Common myeloid progenitor, CD34-positive (primary cell): ENCODE data around the gene PCP4L1.
A peak's percentile ranks its signal among the peaks of the same experiment; 100 is the strongest.
"Not testable (repeated sequence)": the region's sequence is repeated elsewhere in the genome, so short reads cannot be mapped to it uniquely, and the experiment has no call there.

Experiments used
- CTCF ChIA-PET: fragments of 350-600 bp; sonication (Branson Sonifier 250); formaldehyde crosslinking; loops from one replicate; lab custom pipeline; 2021; ENCODE audit warnings: antibody characterized with exemption; lab: Charles Lee
- POLR2A ChIA-PET: fragments of 350-600 bp; sonication (Branson Sonifier 250); formaldehyde crosslinking; loops from one replicate; lab custom pipeline; 2021; ENCODE audit warnings: antibody characterized with exemption; lab: Charles Lee
- DNase-seq, 3 donors: peaks; one replicate each; pipeline versions ENCODE4 v3.0.0 to v3.0.0-alpha.2; 2013
- H3K27ac ChIP-seq, 2 experiments: 1 replicate in 1 of 2; 2 replicates in 1 of 2; pipeline ENCODE4 v1.7.0; 2013; ENCODE audit warnings: inconsistent platforms in 2 of 2, low read length in 2 of 2, mild to moderate bottlenecking in 2 of 2, low read depth in 1 of 2, moderate library complexity in 1 of 2; ENCODE audit not compliant: severe bottlenecking in 2 of 2, insufficient read depth in 1 of 2, poor library complexity in 1 of 2
- H3K27me3 ChIP-seq, 5 experiments: replicated peaks in 2 of 5; 1 replicate in 3 of 5; 2 replicates in 2 of 5; pipeline versions ENCODE4 v1.6.1 to v1.7.0; 2013; ENCODE audit warnings: low read length in 4 of 5, mild to moderate bottlenecking in 2 of 5, moderate library complexity in 2 of 5, inconsistent platforms in 1 of 5; ENCODE audit not compliant: insufficient read depth in 5 of 5, control insufficient read depth in 4 of 5
- H3K36me3 ChIP-seq, 4 experiments: 1 replicate in 2 of 4; 2 replicates in 2 of 4; pipeline versions ENCODE4 v1.6.1 to v1.7.0; 2013; ENCODE audit warnings: low read length in 3 of 4, control low read depth in 1 of 4, mild to moderate bottlenecking in 1 of 4; ENCODE audit not compliant: control insufficient read depth in 4 of 4, insufficient read depth in 4 of 4
- H3K4me1 ChIP-seq, 4 experiments: 1 replicate in 3 of 4; 2 replicates in 1 of 4; pipeline versions ENCODE4 v1.6.1 to v1.7.1; 2013; ENCODE audit warnings: low read length in 3 of 4, mild to moderate bottlenecking in 3 of 4, control low read depth in 1 of 4, inconsistent platforms in 1 of 4, moderate library complexity in 1 of 4; ENCODE audit not compliant: control insufficient read depth in 4 of 4, insufficient read depth in 4 of 4; ENCODE audit errors: control extremely low read depth in 1 of 4
- H3K4me3 ChIP-seq, 7 experiments: 1 replicate in 4 of 7; 2 replicates in 3 of 7; pipeline versions ENCODE4 v1.5.1 to v1.7.0; 2013; ENCODE audit warnings: mild to moderate bottlenecking in 7 of 7, low read length in 6 of 7, moderate library complexity in 6 of 7, inconsistent platforms in 2 of 7, low read depth in 2 of 7, control low read depth in 1 of 7; ENCODE audit not compliant: insufficient read depth in 4 of 7, control insufficient read depth in 1 of 7; ENCODE audit errors: extremely low read depth in 1 of 7
- H3K9me3 ChIP-seq, 5 experiments: 1 replicate in 4 of 5; 2 replicates in 1 of 5; pipeline versions ENCODE4 v1.6.1 to v1.7.1; 2013; ENCODE audit warnings: low read length in 4 of 5, mild to moderate bottlenecking in 2 of 5, inconsistent platforms in 1 of 5, low read depth in 1 of 5, moderate library complexity in 1 of 5; ENCODE audit not compliant: control insufficient read depth in 4 of 5, insufficient read depth in 2 of 5; ENCODE audit errors: control extremely low read depth in 1 of 5
- WGBS: methylation state at CpG from one replicate; pipeline ENCODE4 v1.1.5; 2013; ENCODE audit not compliant: insufficient coverage; 5-methylcytosine and 5-hydroxymethylcytosine counted together

The PCP4L1 gene

GRCh38 chr1:161223805-161224694 lies 34.5 kb upstream of the PCP4L1 start:
- peaks cover under 1 to 19% (median 5%) of the 10 kb centered on the region in 4 experiments for H3K36me3 ChIP-seq
- H3K4me3 ChIP-seq = no peak overlapping the region
- H3K27ac ChIP-seq = no peak overlapping the region
- H3K4me1 ChIP-seq = peaks cover 2 to 33% (median 30%) of the 10 kb centered on the region in 4 experiments
- 100% methylated on average over 2 of the region's 7 CpGs for WGBS
- DNase-seq = no peak
- H3K9me3 ChIP-seq = no peaks in the 10 kb centered on the region
- CTCF ChIA-PET = interaction anchor here (0.6 to 16.6 kb wide), 13 partner anchors 8 to 158 kb away, joined by 3 to 316 read pairs (median 5); partner anchors contain the start of genes CFAP126 and NDUFS2
- POLR2A ChIA-PET = interaction anchor here (0.7 kb wide), 1 partner anchor 89 kb away, joined by 3 read pairs; no protein-coding TSS in a partner anchor
- H3K27me3 ChIP-seq = no peaks in the 10 kb centered on the region

- H3K27me3 ChIP-seq, DNase-seq, H3K9me3 ChIP-seq, H3K4me3 ChIP-seq, H3K27ac ChIP-seq: not testable (repeated sequence)
- ChIA-PET POLR2A (interaction anchor here (0.7 kb wide), 1 partner anchor 88 kb away, joined by 3 read pairs; no protein-coding TSS in a partner anchor), CTCF (interaction anchor here (0.8 to 16.6 kb wide), 11 partner anchors 8 to 157 kb away, joined by 3 to 316 read pairs (median 9); partner anchors contain the start of genes NDUFS2 and SDHC)
- peaks cover 2 to 33% (median 30%) of the 10 kb centered on the region in 4 experiments for H3K4me1 ChIP-seq
- WGBS = 100% methylated on average over 12 of the region's 13 CpGs
- peaks cover 4 to 19% (median 10%) of the 10 kb centered on the region in 4 experiments for H3K36me3 ChIP-seq
Observed at GRCh38 chr1:161224695-161225087, 33.9 kb upstream of the PCP4L1 start.

GRCh38 chr1:161225178-161225533 lies 33.4 kb upstream of the PCP4L1 start:
- ChIA-PET CTCF (interaction anchor here (0.6 to 16.6 kb wide), 24 partner anchors 9 to 157 kb away, joined by 3 to 316 read pairs (median 8); partner anchors contain the start of genes ADAMTS4, CFAP126, FCER1G and NDUFS2), POLR2A (interaction anchor here (0.7 to 1.1 kb wide), 4 partner anchors 20 to 89 kb away, joined by 3 to 11 read pairs (median 7); partner anchors contain the start of genes NDUFS2 and SDHC)
- no peak overlapping the region for H3K27ac ChIP-seq
- DNase-seq = no peak
- peaks cover 4 to 20% (median 13%) of the 10 kb centered on the region in 4 experiments for H3K36me3 ChIP-seq
- WGBS = 87% methylated on average over 5 of the region's 7 CpGs
- no peaks in the 10 kb centered on the region for H3K9me3 ChIP-seq
- H3K4me1 ChIP-seq = peaks cover 2 to 33% (median 30%) of the 10 kb centered on the region in 4 experiments
- H3K4me3 ChIP-seq = peak overlapping the region in 2 of 7 experiments; percentile 30 to 34
- no peaks in the 10 kb centered on the region for H3K27me3 ChIP-seq

GRCh38 chr1:161225534-161226319 lies 32.8 kb upstream of the PCP4L1 start, which contains the start of gene TOMM40L:
Gene TOMM40L (plus strand): TSS chr1:161226060. CDS start chr1:161226490, 430 bp downstream.
- Histone ChIP-seq H3K36me3 (peaks cover 7 to 26% (median 14%) of the 10 kb centered on the region in 4 experiments), H3K4me3 (peak within 1 kb of the TSS; percentile 60 to 99 (median 90)), H3K4me1 (peaks cover 2 to 33% (median 30%) of the 10 kb centered on the region in 4 experiments), H3K9me3 (no peaks in the 10 kb centered on the region), H3K27me3 (no peaks in the 10 kb centered on the region), H3K27ac (peak within 1 kb of the TSS in 1 of 2 experiments; percentile 67)
- 2% methylated on average over 7 of the region's 16 CpGs for WGBS
- ChIA-PET POLR2A (interaction anchor here (0.5 to 1.1 kb wide), 4 partner anchors 20 to 89 kb away, joined by 4 to 11 read pairs (median 7); partner anchors contain the start of genes NDUFS2 and SDHC), CTCF (interaction anchor here (0.6 to 16.6 kb wide), 29 partner anchors 9 to 156 kb away, joined by 3 to 316 read pairs (median 5); partner anchors contain the start of genes ADAMTS4, CFAP126, FCER1G and NDUFS2)
- DNase-seq = peak; percentile 100

- H3K9me3 ChIP-seq = no peaks in the 10 kb centered on the region
- POLR2A ChIA-PET = interaction anchor here (1.0 kb wide), 2 partner anchors 24 to 88 kb away, joined by 9 to 11 read pairs; partner anchors contain the start of genes NDUFS2 and SDHC
- CTCF ChIA-PET = interaction anchor here (0.8 to 16.6 kb wide), 30 partner anchors 10 to 157 kb away, joined by 3 to 316 read pairs (median 6); partner anchors contain the start of genes ADAMTS4, CFAP126, FCER1G and NDUFS2
- WGBS = 14% methylated on average over 9 of the region's 15 CpGs
- H3K27ac ChIP-seq = peak overlapping the region in 1 of 2 experiments; percentile 67
- no peaks in the 10 kb centered on the region for H3K27me3 ChIP-seq
- no peak for DNase-seq
- peaks cover 7 to 27% (median 17%) of the 10 kb centered on the region in 4 experiments for H3K36me3 ChIP-seq
- peaks cover 2 to 33% (median 30%) of the 10 kb centered on the region in 4 experiments for H3K4me1 ChIP-seq
- H3K4me3 ChIP-seq = peak overlapping the region; percentile 60 to 99 (median 90)
Observed at GRCh38 chr1:161226320-161226711, 32.2 kb upstream of the PCP4L1 start.

GRCh38 chr1:161226759-161227158 lies 31.8 kb upstream of the PCP4L1 start:
- Histone ChIP-seq H3K27ac (peak overlapping the region in 1 of 2 experiments; percentile 67), H3K27me3 (no peaks in the 10 kb centered on the region), H3K9me3 (no peaks in the 10 kb centered on the region), H3K4me3 (peak overlapping the region in 6 of 7 experiments; percentile 87 to 99 (median 90)), H3K4me1 (peaks cover 2 to 33% (median 30%) of the 10 kb centered on the region in 4 experiments), H3K36me3 (peaks cover 7 to 27% (median 17%) of the 10 kb centered on the region in 4 experiments)
- DNase-seq = no peak
- ChIA-PET POLR2A (no interaction called here), CTCF (interaction anchor here (0.9 to 16.6 kb wide), 24 partner anchors 7 to 156 kb away, joined by 3 to 316 read pairs (median 8); partner anchors contain the start of genes ADAMTS4, CFAP126, FCER1G and NDUFS2)
- WGBS = no CpG with 5 or more reads among the region's 3 CpGs
